CD4-positive, alpha-beta T cell treated with Interleukin-2 at 100 ng/mL for 4 hours (primary cell): ENCODE data around the gene SPEM3.
A peak's percentile ranks its signal among the peaks of the same experiment; 100 is the strongest.
"Not testable (repeated sequence)": the region's sequence is repeated elsewhere in the genome, so short reads cannot be mapped to it uniquely, and the experiment has no call there.

Experiments used
- DNase-seq: peaks from one replicate; pipeline ENCODE4 v3.0.0-alpha.2; 2020; ENCODE audit warnings: low spot score

Gene SPEM3

GRCh38 chr17:7442142-7442541 lies 13.5 kb downstream of the SPEM3 start:
- no peak for DNase-seq

- DNase-seq, result no peak
Observed at GRCh38 chr17:7443499-7444485, 15.1 kb downstream of the SPEM3 start.

- DNase-seq, result no peak
Observed at GRCh38 chr17:7444682-7445618, 16.3 kb downstream of the SPEM3 start, which contains the start of gene CHRNB1. CHRNB1 (plus strand) TSS chr17:7445061; CDS start chr17:7445128, 67 bp downstream.

GRCh38 chr17:7445619-7445968 lies 16.9 kb downstream of the SPEM3 start:
- peak; percentile 30 for DNase-seq

GRCh38 chr17:7448461-7448860 lies 19.8 kb downstream of the SPEM3 start:
- no peak for DNase-seq

- DNase-seq, result no peak
Observed at GRCh38 chr17:7459961-7460545, 31.4 kb downstream of the SPEM3 start.

GRCh38 chr17:7460850-7461660 lies 32.4 kb downstream of the SPEM3 start:
- no peak for DNase-seq

GRCh38 chr17:7462474-7463371 lies 34.1 kb downstream of the SPEM3 start:
- no peak for DNase-seq

GRCh38 chr17:7463372-7463846 lies 34.8 kb downstream of the SPEM3 start:
- DNase-seq, result no peak

GRCh38 chr17:7464081-7464480 lies 35.4 kb downstream of the SPEM3 start:
- DNase-seq, result no peak

GRCh38 chr17:7465597-7466275 lies 37.1 kb downstream of the SPEM3 start:
- DNase-seq, result no peak

GRCh38 chr17:7466318-7466638 lies 37.6 kb downstream of the SPEM3 start:
- no peak for DNase-seq

- DNase-seq, result no peak
Observed at GRCh38 chr17:7466639-7467341, 38.1 kb downstream of the SPEM3 start.

- DNase-seq, result no peak
Observed at GRCh38 chr17:7467498-7467897, 38.8 kb downstream of the SPEM3 start.

GRCh38 chr17:7468290-7468689 lies 39.6 kb downstream of the SPEM3 start:
- no peak for DNase-seq

- no peak for DNase-seq
Observed at GRCh38 chr17:7468804-7469389, 40.2 kb downstream of the SPEM3 start.

- not testable (repeated sequence) for DNase-seq
Observed at GRCh38 chr17:7469843-7470242, 41.2 kb downstream of the SPEM3 start.

GRCh38 chr17:7470457-7470973 lies 41.9 kb downstream of the SPEM3 start:
- DNase-seq, result not testable (repeated sequence)
